HG03442 (cell line): ENCODE measurements around the gene TRABD2B.

Experiments used
- ATAC-seq: cut with Tn5 transposase; IDR thresholded peaks from one replicate; pipeline ENCODE4 v1.9.1; 2021; ENCODE audit warnings: mild to moderate bottlenecking, moderate library complexity; ENCODE audit not compliant: unreplicated experiment

Gene TRABD2B

DNA sequence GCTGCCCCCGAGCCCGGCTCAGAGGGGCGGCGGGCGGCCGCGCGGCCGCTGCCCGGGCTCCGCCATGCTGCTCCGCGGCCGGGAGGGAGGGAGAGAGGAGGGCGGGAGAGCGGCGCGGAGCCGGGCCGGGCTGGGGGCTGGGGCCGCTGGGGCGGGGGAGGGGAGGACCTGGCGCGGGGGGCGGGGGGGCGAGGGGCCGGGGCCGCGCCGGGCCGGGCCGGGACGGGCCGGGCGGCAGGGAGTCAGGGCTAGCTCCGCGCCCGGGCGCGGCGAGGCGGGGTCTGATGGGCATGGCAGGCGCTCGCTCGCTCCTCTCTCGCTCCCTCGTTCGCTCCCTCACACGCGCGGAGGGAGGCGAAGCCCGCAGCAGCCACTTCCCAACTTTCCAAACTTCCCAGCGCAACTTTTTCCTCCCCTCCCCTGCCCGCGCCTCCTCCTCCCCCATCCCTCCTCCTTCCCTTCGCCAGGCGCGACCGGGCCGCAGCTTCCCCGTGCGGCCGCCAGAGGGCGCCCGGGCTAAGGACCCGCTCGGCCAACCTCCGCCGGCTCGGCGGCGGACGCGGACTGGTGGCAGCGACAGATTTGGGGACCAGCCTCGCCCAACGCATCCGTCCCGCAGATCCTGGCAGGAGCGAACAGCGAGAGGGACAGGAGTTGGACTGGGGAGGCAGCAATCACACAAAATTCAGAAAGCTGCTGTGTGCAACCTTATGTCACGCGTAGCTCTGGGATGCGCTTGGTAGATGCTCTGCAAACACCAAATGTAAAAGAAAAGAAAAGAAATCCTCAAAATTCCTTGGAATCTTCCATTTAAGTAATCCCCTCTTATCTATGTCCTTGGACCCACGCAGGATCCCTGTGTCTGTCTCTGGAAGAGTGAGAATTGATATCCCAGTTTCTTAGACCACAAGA, at the start of gene TRABD2B:
TSS of gene TRABD2B (minus strand) at position 97 of the 912 bp plus-strand sequence.
- ATAC-seq: peak; percentile 81

DNA sequence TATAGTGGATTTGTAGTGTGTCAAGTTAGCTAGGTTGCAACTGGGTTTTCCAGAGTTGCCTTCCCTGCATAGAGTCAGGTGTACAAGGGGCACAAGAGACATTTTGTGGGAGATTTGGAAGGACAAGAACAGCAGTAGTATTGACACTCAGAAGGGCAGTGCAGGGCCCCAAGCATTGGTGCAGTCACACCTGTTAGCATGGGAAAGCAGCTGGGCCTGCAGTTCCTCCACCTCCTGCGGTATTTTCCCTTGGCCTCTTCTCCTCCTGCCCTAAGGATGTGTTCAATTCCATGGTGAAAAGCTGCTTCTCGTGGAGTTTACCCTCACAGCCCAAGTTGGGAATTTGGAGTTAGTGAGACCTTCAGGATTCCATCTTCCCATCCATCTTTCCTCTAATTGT, 47.1 kb upstream of the TRABD2B start:
- no peak for ATAC-seq

DNA sequence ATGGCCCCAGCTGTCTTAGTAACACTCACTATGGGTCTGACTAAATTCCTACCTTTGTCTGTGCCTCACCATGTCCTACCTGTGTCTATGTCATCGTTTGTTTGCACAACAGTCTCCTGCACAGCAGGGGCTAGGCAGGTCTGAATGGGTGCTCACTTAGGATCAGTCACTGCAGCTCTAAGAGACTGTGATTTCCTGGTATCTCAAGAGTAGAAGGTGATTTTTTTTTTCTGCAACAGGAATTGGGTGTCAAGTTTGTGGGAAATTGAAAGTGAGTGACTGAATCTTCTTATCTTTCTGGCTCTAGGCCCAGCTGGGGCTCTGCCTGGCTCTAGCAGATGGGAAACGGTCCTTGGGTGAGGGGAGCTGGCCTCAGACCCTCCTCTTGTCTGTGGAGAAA, 46.4 kb upstream of the TRABD2B start:
- ATAC-seq: no peak

DNA sequence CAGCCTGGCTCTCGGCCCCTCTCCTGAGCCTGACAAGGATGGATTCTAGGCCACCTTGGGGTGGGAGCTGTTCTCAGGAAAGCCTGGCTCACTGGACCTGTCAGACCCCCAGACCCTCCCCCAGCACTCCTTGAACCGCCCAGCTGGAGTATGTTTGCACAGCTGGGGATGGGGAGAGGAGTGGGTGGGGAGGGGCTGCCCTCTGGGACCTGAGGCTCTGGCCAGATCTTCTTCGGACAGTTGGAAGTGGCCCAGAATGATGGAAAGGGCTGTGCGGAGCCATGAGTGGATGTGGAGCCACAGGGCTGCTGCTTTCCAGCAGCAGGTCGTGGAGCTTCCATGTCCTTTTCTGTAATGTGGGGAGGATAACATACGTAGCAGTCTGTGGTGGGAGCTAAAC, 43.0 kb upstream of the TRABD2B start:
- no peak for ATAC-seq

DNA sequence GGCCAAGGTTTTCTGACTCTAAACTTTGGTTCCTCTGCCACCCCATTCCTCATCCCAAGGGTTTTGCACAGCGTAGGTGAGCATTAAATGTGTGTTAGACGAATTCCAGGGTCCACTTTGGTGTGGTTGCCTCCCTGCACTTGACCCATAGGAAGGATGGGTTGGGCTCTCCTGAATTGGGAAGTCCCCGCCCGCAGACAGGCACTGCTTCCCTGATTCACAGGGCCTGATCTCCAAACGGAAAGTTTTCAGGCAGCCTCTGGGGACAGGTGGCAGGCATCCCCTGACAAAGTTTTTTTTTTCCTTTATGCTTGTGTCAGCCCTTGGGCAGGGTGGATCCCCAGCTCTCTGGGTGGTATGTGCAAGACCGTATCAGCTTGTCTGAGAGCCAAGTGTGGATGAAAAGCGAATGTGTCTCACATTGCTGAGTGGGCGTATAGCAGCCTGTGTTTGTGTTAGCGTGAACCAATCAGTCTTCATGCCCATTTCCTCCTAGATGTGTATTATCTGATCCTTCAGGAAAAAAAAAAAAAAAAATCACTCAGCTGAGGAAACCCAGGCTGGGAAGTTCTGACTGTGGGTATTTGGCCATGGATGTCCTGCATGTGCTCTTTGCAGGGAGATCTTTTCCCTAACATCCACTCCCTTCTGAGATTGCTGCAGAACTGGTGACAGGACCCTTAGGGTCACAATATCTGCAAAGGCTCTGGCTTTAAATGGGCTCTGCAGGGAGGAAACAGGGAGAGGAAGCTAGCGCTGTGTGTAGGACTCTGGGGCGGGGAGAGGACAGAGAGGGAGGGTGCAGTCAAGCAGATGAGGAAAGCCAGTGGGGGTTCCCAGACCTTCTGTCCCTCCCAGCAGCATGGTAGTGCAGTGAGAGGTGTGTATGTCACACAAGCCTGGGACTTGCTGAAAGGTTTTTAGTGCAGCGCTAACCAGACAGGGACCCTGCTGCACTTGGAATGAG, 42.2 kb upstream of the TRABD2B start:
- peak; percentile 76 for ATAC-seq

DNA sequence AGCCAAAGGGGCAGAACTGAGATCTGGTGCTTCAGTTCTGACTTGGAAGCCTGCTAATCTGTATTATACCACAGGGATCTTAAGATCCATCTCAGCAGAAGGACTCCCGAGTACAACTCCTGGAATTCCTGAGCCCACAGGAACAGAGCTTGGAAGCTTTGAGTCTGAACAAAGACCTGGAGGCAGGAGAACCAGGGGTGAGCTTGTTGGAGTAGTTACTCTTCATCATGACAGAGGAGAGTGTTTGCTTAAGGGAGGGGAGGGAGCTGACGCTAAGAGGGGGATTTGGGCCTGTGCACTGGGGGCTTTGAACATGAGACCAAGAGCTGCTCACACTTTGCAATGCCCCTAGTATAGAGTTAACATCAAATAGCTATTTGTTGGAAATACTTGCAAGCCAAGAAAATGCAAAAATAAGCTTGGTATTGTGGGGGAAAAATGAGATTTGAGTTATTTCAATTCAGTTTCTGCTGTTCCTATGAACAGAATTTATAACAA, 41.1 kb upstream of the TRABD2B start:
- no peak for ATAC-seq

DNA sequence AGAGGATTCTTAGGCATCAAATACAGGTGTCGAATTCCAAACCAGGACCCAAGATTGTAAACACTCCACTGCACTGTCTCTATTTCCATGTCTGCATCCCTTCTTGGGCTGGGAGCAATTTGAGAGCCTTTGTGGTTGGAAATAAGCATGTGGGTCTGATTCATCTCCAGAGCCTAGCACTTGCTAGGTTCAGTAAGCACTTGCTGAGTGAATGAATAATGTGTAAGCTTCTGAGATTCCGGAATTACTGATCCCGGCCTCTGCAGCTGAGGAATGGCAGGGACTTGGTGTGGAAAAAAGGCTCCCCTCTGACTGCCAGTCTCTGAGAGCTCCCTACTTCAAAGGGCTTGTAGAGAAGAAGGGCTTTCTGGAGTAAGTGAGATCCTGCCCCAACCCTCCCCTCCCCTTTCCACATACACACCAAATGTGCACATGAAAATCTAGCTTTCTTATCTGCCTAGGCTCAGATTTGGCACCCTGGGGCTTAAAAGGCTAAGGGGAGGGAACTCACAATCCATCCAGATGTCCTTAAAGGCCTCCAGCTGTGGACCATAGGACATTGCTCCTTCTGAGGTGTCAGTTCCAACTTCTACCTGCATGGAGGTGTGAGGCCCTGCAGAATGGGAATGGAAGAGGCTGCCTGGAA, 39.6 kb upstream of the TRABD2B start:
- ATAC-seq: no peak

DNA sequence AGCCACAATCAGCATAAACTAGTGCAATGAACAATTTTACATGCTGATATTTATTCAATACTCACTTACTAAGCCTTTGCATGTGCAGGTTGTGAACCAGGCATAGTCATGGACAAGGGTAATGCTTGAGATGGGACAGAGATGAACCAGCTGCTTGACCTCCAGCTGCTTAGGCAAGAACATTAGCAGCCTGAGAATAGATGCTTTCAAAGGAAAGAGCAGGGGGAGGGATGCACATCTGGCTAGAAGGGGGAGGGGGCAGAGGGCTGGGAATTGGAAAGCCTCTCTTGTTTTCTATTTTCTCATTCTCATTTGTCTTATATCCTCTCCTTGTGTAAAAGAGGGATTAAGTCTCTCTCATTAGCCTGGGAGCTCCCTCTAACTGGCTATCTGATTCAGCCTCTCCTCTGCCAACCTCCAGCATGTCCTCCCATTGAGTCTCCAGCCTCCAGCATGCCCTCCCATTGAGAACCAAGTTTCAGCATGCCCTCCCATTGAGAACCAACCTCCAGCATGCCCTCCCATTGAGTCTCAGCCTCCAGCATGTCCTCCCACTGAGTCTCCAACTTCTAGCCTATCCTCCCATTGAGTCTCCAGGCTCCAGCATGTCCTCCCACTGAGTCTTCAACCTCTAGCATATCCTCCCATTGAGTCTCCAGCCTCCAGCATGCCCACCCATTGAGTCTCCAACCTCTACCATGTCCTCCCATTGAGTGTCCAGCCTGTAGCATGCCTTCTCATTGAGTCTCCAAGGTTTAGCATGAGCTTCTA, 38.4 kb upstream of the TRABD2B start:
- ATAC-seq: no peak

DNA sequence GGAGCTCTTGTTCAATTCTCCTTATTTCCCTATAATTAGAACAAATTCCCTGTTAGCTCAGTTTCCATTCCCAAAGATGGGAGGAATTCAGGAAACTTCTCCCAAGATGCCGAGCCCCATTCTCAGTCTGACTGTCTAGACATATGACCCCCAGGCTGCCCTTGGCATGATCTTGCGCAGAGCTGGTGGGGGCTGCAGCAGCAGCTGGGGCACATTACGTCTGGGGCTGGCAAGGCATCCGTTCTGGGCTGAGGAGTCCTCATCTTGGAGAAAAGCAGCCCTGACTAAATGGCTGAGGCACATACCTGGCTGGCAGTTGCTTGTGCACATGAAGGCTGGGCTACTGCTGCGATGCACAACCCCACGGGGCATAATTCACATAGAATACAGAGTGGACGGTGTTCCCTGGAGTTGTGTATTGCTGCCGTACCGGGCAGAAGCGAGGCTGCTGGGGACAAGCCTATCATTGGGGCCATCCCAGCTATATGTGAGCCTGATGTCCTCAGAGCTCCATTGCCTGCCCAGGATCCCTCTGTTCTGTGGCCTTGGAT, 36.4 kb upstream of the TRABD2B start:
- ATAC-seq: no peak

DNA sequence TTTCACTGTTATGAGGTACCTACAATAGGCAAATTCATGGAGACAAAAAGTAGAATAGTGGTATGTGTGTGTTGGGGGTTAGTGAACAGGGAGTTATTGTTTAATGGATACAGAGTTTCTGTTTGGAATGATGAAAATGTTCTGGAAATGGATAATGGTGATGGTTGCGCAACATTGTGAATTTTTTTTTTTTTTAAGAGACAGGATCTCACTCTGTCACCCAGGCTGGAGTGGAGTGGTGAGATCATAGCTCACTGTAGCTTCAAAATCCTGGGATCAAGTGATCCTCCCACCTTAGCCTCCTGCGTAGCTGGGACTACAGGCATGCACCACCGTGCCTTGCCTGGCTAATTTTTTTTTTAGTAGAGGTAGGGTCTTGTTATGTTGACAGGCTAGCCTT, 34.5 kb upstream of the TRABD2B start:
- ATAC-seq: no peak

DNA sequence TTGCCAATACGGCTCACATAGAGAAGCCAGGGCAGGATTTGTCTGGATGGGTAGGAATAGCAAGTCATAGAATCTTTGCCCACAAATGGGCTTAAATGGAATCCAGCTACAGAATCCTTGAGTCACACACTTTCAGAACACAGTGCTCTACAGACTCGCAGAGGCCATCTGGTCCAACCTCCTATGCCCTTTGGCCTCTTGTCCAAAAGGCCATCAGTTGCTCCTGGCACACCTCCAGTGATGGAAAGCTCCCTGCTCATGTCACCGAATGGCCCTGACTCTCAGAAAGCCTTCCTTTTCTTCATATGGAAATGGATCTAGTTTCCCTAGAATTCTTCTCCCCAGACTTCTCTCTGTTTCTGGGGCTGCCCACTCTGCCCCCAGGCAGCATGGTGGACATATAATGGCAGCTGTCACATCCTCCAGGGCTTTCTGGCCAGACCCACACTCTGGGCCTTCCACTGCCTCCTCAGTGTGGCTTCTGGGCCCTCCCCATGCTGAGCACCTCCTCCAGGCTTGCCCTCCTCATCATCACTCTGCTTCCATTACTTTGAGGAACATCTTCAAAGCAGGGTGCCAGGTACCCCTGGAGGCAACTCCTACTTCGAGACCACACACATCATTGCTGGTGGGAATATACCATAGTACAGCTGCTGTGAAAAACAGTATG, 33.6 kb upstream of the TRABD2B start:
- no peak for ATAC-seq

DNA sequence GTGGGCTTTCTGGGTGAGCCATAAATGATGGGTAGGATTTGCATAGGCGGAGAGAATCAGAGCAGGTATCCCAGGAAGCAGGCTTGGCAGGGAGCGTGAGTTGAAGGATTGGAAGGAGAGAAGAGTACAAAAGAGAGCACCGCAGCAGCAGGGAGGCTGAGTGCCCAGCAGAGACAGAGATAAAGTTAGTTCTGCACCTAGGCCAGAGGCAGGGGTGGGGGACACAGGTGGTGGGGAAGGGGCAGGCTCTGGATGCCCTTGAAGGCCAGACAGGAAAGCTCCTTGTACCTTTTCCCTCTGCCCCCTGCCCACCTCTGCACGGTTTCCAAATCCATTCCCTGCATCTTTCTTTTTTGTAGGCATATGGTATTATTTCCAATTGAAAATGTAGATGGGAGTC, 33.0 kb upstream of the TRABD2B start:
- no peak for ATAC-seq

DNA sequence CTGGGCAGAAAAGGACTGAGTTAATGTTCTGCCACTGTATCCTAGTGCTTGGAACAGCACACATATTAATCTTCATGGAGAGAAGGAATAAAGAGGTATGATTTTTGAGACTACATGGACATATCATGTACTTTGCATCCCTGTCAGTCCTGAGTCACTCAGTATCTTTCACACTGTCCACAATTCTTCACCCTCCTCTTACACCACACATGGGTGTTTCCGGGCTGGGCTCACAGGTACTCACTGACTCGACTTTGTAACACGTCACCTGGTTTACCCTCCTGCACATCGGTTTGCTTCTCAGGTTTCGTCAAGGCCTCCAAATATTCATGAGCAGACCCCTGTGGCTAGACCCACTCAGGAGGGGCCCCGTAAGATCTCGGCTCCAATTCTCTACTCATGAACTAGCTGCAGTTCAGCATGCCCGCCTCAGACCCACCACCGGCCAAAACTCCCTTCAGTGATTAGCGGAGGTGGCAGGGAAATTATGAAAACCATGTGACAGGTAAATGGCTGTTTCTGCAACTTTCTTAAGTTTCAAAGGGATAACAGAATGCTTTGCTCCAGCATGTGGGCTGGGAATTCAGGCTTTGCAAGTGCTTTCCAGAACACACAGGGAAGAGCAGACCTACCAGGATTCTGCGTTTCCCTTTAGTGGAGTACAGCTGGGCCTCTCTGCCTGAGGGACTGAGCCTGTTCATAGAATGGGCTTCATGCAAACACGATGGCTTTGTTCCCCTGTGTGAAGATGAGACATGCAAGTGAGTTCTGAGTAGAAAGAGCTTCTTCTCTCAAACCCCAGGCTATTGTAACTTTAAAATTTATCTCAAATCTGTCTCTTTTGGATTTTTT, 31.3 kb upstream of the TRABD2B start:
- ATAC-seq: no peak

DNA sequence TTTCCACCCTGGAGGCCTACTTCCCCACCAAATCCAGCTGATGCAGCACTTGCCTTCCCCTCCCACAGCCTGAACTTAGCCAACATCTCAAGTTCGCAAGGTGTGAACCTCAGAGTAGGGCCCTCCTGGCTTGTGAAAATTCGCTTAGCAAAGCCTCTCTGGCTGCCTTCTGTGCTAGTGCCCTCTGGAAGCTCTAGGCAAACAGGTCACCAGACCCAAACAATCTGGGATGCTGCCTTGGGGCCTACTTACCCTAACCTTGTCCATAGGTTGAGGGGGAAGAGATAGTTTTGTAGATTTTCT, 30.3 kb upstream of the TRABD2B start:
- ATAC-seq: no peak

DNA sequence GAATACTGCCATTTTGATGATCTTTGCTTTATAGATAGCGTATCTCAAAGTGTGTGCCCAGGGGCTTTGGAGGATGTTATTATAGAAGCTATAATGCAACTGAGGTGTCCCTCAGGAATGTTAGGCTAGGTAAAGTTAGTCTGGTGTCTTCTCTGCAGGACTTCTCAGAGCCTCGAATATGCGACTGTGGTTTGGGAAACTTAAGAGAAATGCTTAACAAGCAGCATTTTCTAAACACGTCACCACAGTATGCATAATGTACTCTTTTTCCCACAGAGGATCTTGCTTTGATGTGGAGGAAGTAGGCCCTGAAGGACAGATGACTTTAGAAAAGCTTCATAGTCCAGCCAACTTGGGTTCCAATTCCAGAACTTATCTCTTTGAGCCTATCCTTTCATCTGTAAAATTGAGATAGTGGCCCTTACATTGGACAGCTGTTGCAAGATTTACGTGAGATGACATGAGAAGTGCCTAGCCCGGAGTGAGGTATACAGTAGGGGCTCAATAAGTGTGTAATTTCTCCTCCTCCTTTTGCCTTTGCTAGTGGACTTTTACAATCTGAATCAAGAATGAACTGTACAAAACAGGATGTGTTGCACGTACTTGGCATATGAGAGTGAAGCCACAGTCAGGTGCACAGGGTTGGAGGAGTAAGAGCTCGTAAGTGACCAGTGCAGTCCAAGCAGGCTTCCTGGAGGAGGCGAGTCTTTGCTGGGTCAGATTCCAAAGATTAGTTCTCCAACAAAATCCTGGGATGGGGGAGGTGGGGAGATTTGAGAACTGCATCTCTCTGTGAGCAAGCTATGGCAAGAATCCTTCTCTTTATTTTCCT, 29.7 kb upstream of the TRABD2B start:
- no peak for ATAC-seq

DNA sequence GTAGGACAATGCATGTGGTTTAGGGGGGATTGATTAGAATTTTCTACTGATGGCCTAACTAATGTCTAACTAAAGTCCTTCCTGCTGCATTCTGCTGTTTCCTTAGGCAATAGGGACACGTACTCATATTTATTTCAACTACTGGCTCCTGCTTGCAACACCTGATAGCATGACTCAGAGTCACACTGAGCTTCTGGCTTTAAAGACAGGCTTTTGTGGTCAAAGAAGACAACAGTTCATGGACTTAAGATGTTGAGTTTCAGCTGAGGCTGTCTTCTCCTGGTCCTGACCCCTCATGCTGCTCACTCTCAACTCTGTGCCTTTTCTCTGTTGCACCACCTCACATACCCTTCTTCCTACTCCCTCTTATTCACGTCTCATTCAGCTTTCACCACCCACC, 29.1 kb upstream of the TRABD2B start:
- no peak for ATAC-seq

DNA sequence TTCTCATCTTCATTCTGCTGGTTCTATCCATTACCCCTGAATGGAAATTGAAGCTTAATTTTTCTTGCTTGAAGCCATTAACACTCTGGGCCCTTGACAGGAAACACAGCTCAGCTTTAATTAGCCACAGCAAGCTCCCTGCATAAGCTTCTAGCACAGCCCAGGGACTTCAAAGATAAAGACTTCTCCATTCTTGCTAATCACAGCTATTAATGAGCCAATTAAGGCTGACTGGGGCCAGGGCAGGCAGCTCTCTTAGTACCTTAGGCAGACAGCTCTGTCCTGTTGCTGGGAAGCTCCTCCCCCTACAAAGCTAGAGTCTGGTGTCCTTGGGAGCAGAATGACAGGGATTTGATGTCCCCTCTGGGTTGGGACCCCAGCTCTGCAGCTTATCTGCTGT, 27.9 kb upstream of the TRABD2B start:
- no peak for ATAC-seq

DNA sequence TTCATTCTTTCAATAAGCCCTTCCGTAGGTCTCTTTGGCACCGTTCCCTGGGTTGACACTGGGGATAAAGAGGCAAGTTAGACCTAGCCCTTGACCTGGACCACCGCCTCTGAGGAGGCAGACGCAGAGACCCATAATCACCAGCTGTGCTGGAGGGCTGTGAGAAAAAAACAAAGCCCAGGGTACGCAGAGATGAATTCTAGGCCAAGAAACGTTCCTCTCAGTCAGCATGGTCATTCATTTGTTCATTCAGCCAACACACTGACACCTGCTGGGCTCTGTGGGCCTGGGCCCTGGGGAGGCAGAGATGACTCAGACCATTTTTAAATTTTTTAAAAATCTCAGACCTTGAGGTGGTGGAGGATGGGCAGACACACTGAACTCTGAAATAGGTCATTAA, 26.3 kb upstream of the TRABD2B start:
- ATAC-seq: no peak
